B cell (primary cell): ENCODE measurements around the gene KRTAP5-10. TPM values are rescaled to one million over a fixed set of nuclear protein-coding genes. Genes with fewer than 3 reads are reported as not detected.

Experiments
- ATAC-seq: fragments of 200-7000 bp; cut with Tn5 transposase; one replicate; pipeline ENCODE4 v1.10.0; 2021; ENCODE audit warnings: low read depth, mild to moderate bottlenecking, moderate number of reproducible peaks, moderate library complexity
- CTCF ChIA-PET: fragments of 350-600 bp; sonication (Branson Sonifier 250); formaldehyde crosslinking; loops from one replicate; lab custom pipeline; 2021; ENCODE audit warnings: antibody characterized with exemption, inconsistent platforms; lab: Charles Lee
- POLR2A ChIA-PET: fragments of 350-600 bp; sonication (Branson Sonifier 250); formaldehyde crosslinking; loops from one replicate; lab custom pipeline; 2021; ENCODE audit warnings: antibody characterized with exemption; lab: Charles Lee
- DNase-seq: peaks from one replicate; pipeline ENCODE4 v3.0.0; 2013
- H2AFZ ChIP-seq: 2 replicates; pipeline ENCODE4 v1.6.1; 2012; ENCODE audit warnings: mild to moderate bottlenecking, low read depth, low read length; ENCODE audit not compliant: insufficient read depth, poor library complexity, severe bottlenecking
- H3K27ac ChIP-seq, 2 donors: 1 replicate in 1 of 2; 2 replicates in 1 of 2; pipeline ENCODE4 v1.5.1; 2012 to 2013; ENCODE audit warnings: low read length in 2 of 2, mild to moderate bottlenecking in 2 of 2, moderate library complexity in 1 of 2
- H3K27me3 ChIP-seq, 4 experiments: fragments of 200-600 bp in 1 of 4; sonication (generic) in 1 of 4; replicated peaks in 1 of 4; 1 replicate in 2 of 4; 2 replicates in 2 of 4; pipeline versions ENCODE4 v1.6.1 to v1.7.0; 2013 to 2016; ENCODE audit warnings: low read length in 3 of 4, mild to moderate bottlenecking in 2 of 4, mixed read lengths in 1 of 4, moderate library complexity in 1 of 4; ENCODE audit not compliant: insufficient read depth in 4 of 4, control insufficient read depth in 3 of 4; ENCODE audit errors: control extremely low read depth in 1 of 4
- H3K36me3 ChIP-seq, 2 experiments: replicated peaks in 1 of 2; 1 replicate in 1 of 2; 2 replicates in 1 of 2; pipeline versions ENCODE4 v1.6.1 to v1.7.1; 2013; ENCODE audit warnings: low read length in 1 of 2; ENCODE audit not compliant: insufficient read depth in 2 of 2, control insufficient read depth in 1 of 2; ENCODE audit errors: control extremely low read depth in 1 of 2, extremely low read depth in 1 of 2
- H3K4me1 ChIP-seq, 2 donors: fragments of 200-600 bp in 1 of 2; sonication (generic) in 1 of 2; 1 replicate in 1 of 2; 2 replicates in 1 of 2; pipeline versions ENCODE4 v1.5.1 to v1.6.1; 2013 to 2017; ENCODE audit warnings: low read length in 2 of 2; ENCODE audit not compliant: control insufficient read depth in 2 of 2, insufficient read depth in 2 of 2
- H3K4me2 ChIP-seq: replicated peaks from 2 replicates; pipeline ENCODE3; 2012; ENCODE audit warnings: mild to moderate bottlenecking, low read depth, low read length; ENCODE audit not compliant: poor library complexity, severe bottlenecking
- H3K4me3 ChIP-seq, 5 experiments: fragments of 200-600 bp in 1 of 5; sonication (generic) in 1 of 5; 1 replicate in 3 of 5; 2 replicates in 2 of 5; pipeline versions ENCODE4 v1.5.1 to v1.7.0; 2011 to 2016; ENCODE audit warnings: low read length in 4 of 5, mild to moderate bottlenecking in 4 of 5, low read depth in 2 of 5, control low read depth in 1 of 5, moderate library complexity in 1 of 5; ENCODE audit not compliant: insufficient read depth in 1 of 5; ENCODE audit errors: control extremely low read depth in 1 of 5, extremely low read depth in 1 of 5
- H3K79me2 ChIP-seq: fragments of 200-600 bp; sonication (generic); one replicate; pipeline ENCODE4 v1.6.0; 2016; ENCODE audit warnings: low read length; ENCODE audit not compliant: control insufficient read depth, insufficient read depth
- H3K9ac ChIP-seq: fragments of 200-600 bp; sonication (generic); 2 replicates; pipeline ENCODE4 v1.6.1; 2017; ENCODE audit warnings: mild to moderate bottlenecking, low read length, moderate library complexity
- H3K9me3 ChIP-seq, 3 donors: one replicate each; pipeline versions ENCODE4 v1.6.1 to v1.7.1; 2013; ENCODE audit warnings: low read length in 2 of 3; ENCODE audit not compliant: control insufficient read depth in 2 of 3, insufficient read depth in 1 of 3; ENCODE audit errors: control extremely low read depth in 1 of 3
- H4K20me1 ChIP-seq: 2 replicates; pipeline ENCODE4 v1.6.0; 2012; ENCODE audit warnings: mild to moderate bottlenecking, low read length; ENCODE audit not compliant: insufficient read depth, control insufficient read depth, poor library complexity, severe bottlenecking
- H3K27ac Mint-ChIP-seq: one replicate; pipeline ENCODE4 v1.8.0; 2021; ENCODE audit warnings: mixed read lengths
- H3K27me3 Mint-ChIP-seq: one replicate; pipeline ENCODE4 v1.8.0; 2021; ENCODE audit warnings: mixed read lengths
- H3K4me1 Mint-ChIP-seq: one replicate; pipeline ENCODE4 v1.8.0; 2021; ENCODE audit warnings: mixed read lengths
- H3K4me3 Mint-ChIP-seq: one replicate; pipeline ENCODE4 v1.8.0; 2021; ENCODE audit warnings: mixed read lengths
- H3K9me3 Mint-ChIP-seq: one replicate; pipeline ENCODE4 v1.8.0; 2022; ENCODE audit warnings: mixed read lengths; ENCODE audit not compliant: insufficient read depth
- EZH2 ChIP-seq: IDR thresholded peaks from 2 replicates; pipeline ENCODE4 v1.6.1; 2012; ENCODE audit warnings: borderline replicate concordance, low read depth, mild to moderate bottlenecking, moderate library complexity, low read length; ENCODE audit not compliant: insufficient read depth, poor library complexity, severe bottlenecking
- WGBS: methylation state at CpG from one replicate; pipeline ENCODE4 v1.1.5; 2013; ENCODE audit warnings: missing lambda C conversion rate; ENCODE audit not compliant: insufficient coverage; 5-methylcytosine and 5-hydroxymethylcytosine counted together
- intact Hi-C: fragments of 100-400 bp; cut with micrococcal nuclease; formaldehyde crosslinking; loops from one replicate; pipeline ENCODE4 v1.10.0; 2022
- polyA plus RNA-seq: library from polyadenylated mRNA; depleted of rRNA; stranded (reverse); fragments of >200 nt; gene quantifications from 2 replicates; pipeline ENCODE4 v1.2.3, GENCODE V29; 2012
- total RNA-seq, 2 donors: library from RNA; stranded (reverse); fragments of 120-200 nt in 1 of 2; gene quantifications; 1 replicate in 1 of 2; 2 replicates in 1 of 2; pipeline versions ENCODE4 v1.2.3 to v1.2.4, GENCODE V29; 2013 to 2022
- TF ChIP-seq, protein P1 (sequence below): fragments of 200-600 bp; IDR thresholded peaks from one replicate; pipeline ENCODE4 v1.8.0; 2022; ENCODE audit warnings: antibody characterized with exemption, mild to moderate bottlenecking

Gene KRTAP5-10
- total and polyA plus RNA-seq, 2 donors (not counting 1 experiment from before 2014, with no cell fraction given): not detected

DNA sequence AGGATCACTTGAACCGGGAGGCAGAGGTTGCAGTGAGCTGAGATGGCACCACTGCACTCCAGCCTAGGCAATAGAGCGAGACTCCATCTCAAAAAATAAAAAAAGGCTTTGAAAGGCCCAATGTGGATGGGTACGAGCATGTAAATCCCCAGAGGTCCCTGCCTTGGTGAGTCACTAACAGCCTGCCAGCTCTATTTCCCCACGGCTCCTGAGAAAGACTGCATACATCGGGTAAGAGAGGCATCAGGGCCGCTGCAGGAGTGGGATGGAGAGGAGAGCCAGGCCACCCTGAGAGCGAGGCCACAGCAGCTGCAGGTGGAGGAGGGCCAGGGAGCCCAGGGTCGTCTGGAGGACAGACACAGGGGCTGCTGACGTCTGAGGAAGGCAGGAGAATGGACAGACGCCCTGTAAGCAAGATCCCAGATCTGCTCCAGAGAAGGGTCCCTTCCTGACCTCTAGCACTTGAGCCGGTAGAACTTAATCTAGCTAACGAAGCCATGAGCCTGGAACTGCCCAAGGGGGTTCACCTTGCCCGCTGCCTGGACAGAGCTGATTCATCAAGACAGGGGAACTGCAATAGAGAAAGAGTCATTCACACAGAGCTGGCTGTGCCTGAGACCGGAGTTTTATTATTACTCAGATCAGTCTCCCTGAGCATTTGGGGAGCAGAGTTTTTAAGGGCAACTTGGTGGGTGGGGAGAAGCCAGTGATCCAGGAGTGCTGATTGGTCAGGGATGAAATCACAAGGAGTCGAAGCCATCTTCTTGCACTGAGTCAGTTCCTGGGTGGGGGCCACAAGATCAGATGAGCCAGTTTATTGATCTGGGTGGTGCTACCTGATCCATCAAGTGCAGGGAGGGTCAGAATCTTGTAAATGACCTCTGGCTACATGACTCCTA is 22.2 kb upstream of the KRTAP5-10 start:
- intact Hi-C loops: no loop called here
- ATAC-seq: no peak
- Histone ChIP-seq H3K79me2 (no peaks in the 10 kb centered on the region), H4K20me1 (no peaks in the 10 kb centered on the region), H3K27ac (no peak overlapping the region), H3K9me3 (peaks cover 0 to 25% (median 0%) of the 10 kb centered on the region in 3 donors), H3K36me3 (no peaks in the 10 kb centered on the region), H3K27me3 (peaks cover 0 to 3% (median 0%) of the 10 kb centered on the region in 4 experiments), H3K4me3 (no peak overlapping the region), H3K4me2 (no peak overlapping the region), H2AFZ (no peak overlapping the region), H3K9ac (no peak overlapping the region), H3K4me1 (peaks cover 3 to 10% of the 10 kb centered on the region in 2 donors)
- peaks cover 7% of the 10 kb centered on the region for H3K27me3 Mint-ChIP-seq
- H3K27ac Mint-ChIP-seq: no peak overlapping the region
- ChIA-PET POLR2A (no interaction called here), CTCF (no interaction called here)
- WGBS: 70% methylated on average over 14 of the region's 15 CpGs
- H3K4me3 Mint-ChIP-seq: peak overlapping the region; percentile 29
- peaks cover 19% of the 10 kb centered on the region for H3K4me1 Mint-ChIP-seq
- DNase-seq: no peak
- H3K9me3 Mint-ChIP-seq: peaks cover 6% of the 10 kb centered on the region
- TF ChIP-seq, protein P1, sequence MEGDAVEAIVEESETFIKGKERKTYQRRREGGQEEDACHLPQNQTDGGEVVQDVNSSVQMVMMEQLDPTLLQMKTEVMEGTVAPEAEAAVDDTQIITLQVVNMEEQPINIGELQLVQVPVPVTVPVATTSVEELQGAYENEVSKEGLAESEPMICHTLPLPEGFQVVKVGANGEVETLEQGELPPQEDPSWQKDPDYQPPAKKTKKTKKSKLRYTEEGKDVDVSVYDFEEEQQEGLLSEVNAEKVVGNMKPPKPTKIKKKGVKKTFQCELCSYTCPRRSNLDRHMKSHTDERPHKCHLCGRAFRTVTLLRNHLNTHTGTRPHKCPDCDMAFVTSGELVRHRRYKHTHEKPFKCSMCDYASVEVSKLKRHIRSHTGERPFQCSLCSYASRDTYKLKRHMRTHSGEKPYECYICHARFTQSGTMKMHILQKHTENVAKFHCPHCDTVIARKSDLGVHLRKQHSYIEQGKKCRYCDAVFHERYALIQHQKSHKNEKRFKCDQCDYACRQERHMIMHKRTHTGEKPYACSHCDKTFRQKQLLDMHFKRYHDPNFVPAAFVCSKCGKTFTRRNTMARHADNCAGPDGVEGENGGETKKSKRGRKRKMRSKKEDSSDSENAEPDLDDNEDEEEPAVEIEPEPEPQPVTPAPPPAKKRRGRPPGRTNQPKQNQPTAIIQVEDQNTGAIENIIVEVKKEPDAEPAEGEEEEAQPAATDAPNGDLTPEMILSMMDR: no peak
- no peak for TF ChIP-seq EZH2

DNA sequence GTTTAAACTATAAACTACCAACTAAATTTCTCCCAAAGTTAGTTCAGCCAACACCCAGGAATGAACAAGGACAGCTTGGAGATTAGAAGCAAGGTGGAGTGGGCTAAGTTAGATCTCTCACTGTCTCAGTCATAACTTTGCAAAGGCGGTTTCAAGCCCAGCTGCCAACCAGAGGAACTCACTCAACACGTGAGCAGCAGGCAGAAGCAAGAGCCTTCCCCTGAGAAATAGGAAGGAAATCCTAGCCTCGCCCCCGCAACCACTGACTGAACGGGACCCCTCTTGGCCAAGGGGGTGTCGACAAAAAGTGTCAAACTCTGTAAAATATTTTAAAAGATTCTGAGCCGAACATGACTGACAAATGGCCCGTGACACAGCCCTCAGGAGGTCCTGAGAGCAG is 21.5 kb upstream of the KRTAP5-10 start:
- WGBS: 6% methylated on average over 7 of the region's 8 CpGs
- Histone ChIP-seq H4K20me1 (no peaks in the 10 kb centered on the region), H3K9me3 (peaks cover 0 to 22% (median 0%) of the 10 kb centered on the region in 3 donors), H3K4me1 (peaks cover 3 to 10% of the 10 kb centered on the region in 2 donors), H2AFZ (peak overlapping the region; percentile 19), H3K4me3 (no peak overlapping the region), H3K4me2 (peak overlapping the region; percentile 47), H3K79me2 (no peaks in the 10 kb centered on the region), H3K36me3 (no peaks in the 10 kb centered on the region), H3K27me3 (peaks cover 0 to 3% (median 0%) of the 10 kb centered on the region in 4 experiments), H3K27ac (no peak overlapping the region), H3K9ac (no peak overlapping the region)
- TF ChIP-seq EZH2: no peak
- TF ChIP-seq, protein P1: no peak
- ATAC-seq (no peak), DNase-seq (peak; percentile 16)
- ChIA-PET CTCF (no interaction called here), POLR2A (no interaction called here)
- Mint-ChIP-seq H3K27ac (no peak overlapping the region), H3K27me3 (peaks cover 7% of the 10 kb centered on the region), H3K4me3 (peak overlapping the region; percentile 5), H3K9me3 (peaks cover 6% of the 10 kb centered on the region), H3K4me1 (peaks cover 19% of the 10 kb centered on the region)
- intact Hi-C loops: no loop called here
